ENCODE data around the gene LUM. TPM values are rescaled to one million over a fixed set of nuclear protein-coding genes. Genes with fewer than 3 reads are reported as not detected.

The LUM gene
- total RNA-seq, 3 donors from 2014 or later (not counting 1 experiment from before 2014, with no cell fraction given) = not detected

GRCh38 chr12:91133871-91134270, 22.6 kb upstream of the LUM start:
- peaks cover 5 to 9% of the 10 kb centered on the region in 2 donors for H3K9me3 Mint-ChIP-seq
- Histone ChIP-seq H3K4me3 (ENCODE audit: low read length) (no peak overlapping the region), H3K4me1 (ENCODE audit: control insufficient read depth, insufficient read depth, low read length) (no peaks in the 10 kb centered on the region), H3K27me3 (ENCODE audit: control insufficient read depth, insufficient read depth, low read length) (no peaks in the 10 kb centered on the region), H3K27ac (ENCODE audit: low read length) (no peak overlapping the region), H3K9me3 (ENCODE audit: control insufficient read depth, insufficient read depth, low read length) (no peaks in the 10 kb centered on the region), H3K36me3 (ENCODE audit: control insufficient read depth, insufficient read depth, low read length) (no peaks in the 10 kb centered on the region)
- H3K4me1 Mint-ChIP-seq = no peaks in the 10 kb centered on the region
- H3K27ac Mint-ChIP-seq = no peak overlapping the region
- no peaks in the 10 kb centered on the region for H3K36me3 Mint-ChIP-seq
- no peak for TF ChIP-seq CTCF (IDR thresholded peaks at IDR 0.05)
- H3K27me3 Mint-ChIP-seq (ENCODE audit: low read depth in 2 of 2) = no peaks in the 10 kb centered on the region
- ATAC-seq = no peak
- no peak overlapping the region for H3K4me3 Mint-ChIP-seq
- no CpG with 5 or more reads among the region's 1 CpG for WGBS (ENCODE audit: insufficient coverage)
- intact Hi-C loops (cut with micrococcal nuclease) = no loop called here
- DNase-seq = no peak

- ATAC-seq = no peak
- Histone ChIP-seq H3K4me3 (ENCODE audit: low read length) (no peak overlapping the region), H3K36me3 (ENCODE audit: control insufficient read depth, insufficient read depth, low read length) (no peaks in the 10 kb centered on the region), H3K27me3 (ENCODE audit: control insufficient read depth, insufficient read depth, low read length) (no peaks in the 10 kb centered on the region), H3K4me1 (ENCODE audit: control insufficient read depth, insufficient read depth, low read length) (no peaks in the 10 kb centered on the region), H3K27ac (ENCODE audit: low read length) (no peak overlapping the region), H3K9me3 (ENCODE audit: control insufficient read depth, insufficient read depth, low read length) (no peaks in the 10 kb centered on the region)
- no peaks in the 10 kb centered on the region for H3K27me3 Mint-ChIP-seq (ENCODE audit: low read depth in 2 of 2)
- WGBS (ENCODE audit: insufficient coverage) = 80% methylated on average over 2 of the region's 2 CpGs
- H3K36me3 Mint-ChIP-seq = no peaks in the 10 kb centered on the region
- H3K4me1 Mint-ChIP-seq = no peaks in the 10 kb centered on the region
- intact Hi-C loops (cut with micrococcal nuclease) = no loop called here
- H3K4me3 Mint-ChIP-seq = no peak overlapping the region
- no peak overlapping the region for H3K27ac Mint-ChIP-seq
- no peak for DNase-seq
- TF ChIP-seq CTCF (IDR thresholded peaks at IDR 0.05) = no peak
- H3K9me3 Mint-ChIP-seq = peaks cover 7 to 9% of the 10 kb centered on the region in 2 donors
Observed at GRCh38 chr12:91129662-91130362, 18.5 kb upstream of the LUM start.

DNA sequence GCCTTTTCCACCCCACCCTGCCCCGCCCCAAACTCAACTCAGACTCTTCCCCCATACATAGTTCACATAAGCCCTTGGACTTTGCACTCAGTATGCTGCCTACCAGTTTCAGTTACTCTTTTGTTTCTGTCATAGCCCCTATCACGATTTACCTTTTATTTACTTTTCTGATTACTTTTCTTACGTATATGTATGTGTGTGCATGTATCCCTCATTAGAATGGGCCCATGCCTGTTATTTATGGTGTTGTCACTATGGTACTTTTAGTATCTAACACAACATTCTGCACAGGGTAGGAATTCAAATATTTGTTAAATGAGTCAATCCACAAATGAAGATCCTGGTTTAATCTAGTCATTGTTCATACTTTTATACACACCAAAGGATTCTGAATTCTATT, 16.5 kb upstream of the LUM start:
- H3K4me3 Mint-ChIP-seq = no peak overlapping the region
- no peaks in the 10 kb centered on the region for H3K9me3 ChIP-seq (ENCODE audit: control insufficient read depth, insufficient read depth, low read length)
- H3K36me3 ChIP-seq (ENCODE audit: control insufficient read depth, insufficient read depth, low read length) = no peaks in the 10 kb centered on the region
- no peak overlapping the region for H3K4me3 ChIP-seq (ENCODE audit: low read length)
- no peaks in the 10 kb centered on the region for H3K4me1 ChIP-seq (ENCODE audit: control insufficient read depth, insufficient read depth, low read length)
- H3K27ac Mint-ChIP-seq = no peak overlapping the region
- no peaks in the 10 kb centered on the region for H3K4me1 Mint-ChIP-seq
- ATAC-seq = no peak
- no peaks in the 10 kb centered on the region for H3K27me3 Mint-ChIP-seq (ENCODE audit: low read depth in 2 of 2)
- no peak for TF ChIP-seq CTCF (IDR thresholded peaks at IDR 0.05)
- no peak overlapping the region for H3K27ac ChIP-seq (ENCODE audit: low read length)
- no peaks in the 10 kb centered on the region for H3K36me3 Mint-ChIP-seq
- no peaks in the 10 kb centered on the region for H3K27me3 ChIP-seq (ENCODE audit: control insufficient read depth, insufficient read depth, low read length)
- DNase-seq = no peak
- intact Hi-C loops (cut with micrococcal nuclease) = no loop called here
- H3K9me3 Mint-ChIP-seq = peaks cover 7 to 9% of the 10 kb centered on the region in 2 donors
- 73% methylated on average over 1 of the region's 3 CpGs for WGBS (ENCODE audit: insufficient coverage)

GRCh38 chr12:91127306-91127705, 16.0 kb upstream of the LUM start:
- DNase-seq (no peak), ATAC-seq (no peak)
- Histone ChIP-seq H3K9me3 (ENCODE audit: control insufficient read depth, insufficient read depth, low read length) (no peaks in the 10 kb centered on the region), H3K27me3 (ENCODE audit: control insufficient read depth, insufficient read depth, low read length) (no peaks in the 10 kb centered on the region), H3K27ac (ENCODE audit: low read length) (no peak overlapping the region), H3K4me1 (ENCODE audit: control insufficient read depth, insufficient read depth, low read length) (no peaks in the 10 kb centered on the region), H3K36me3 (ENCODE audit: control insufficient read depth, insufficient read depth, low read length) (no peaks in the 10 kb centered on the region), H3K4me3 (ENCODE audit: low read length) (no peak overlapping the region)
- WGBS (ENCODE audit: insufficient coverage) = 86% methylated on average over 1 of the region's 2 CpGs
- no peak for TF ChIP-seq CTCF (IDR thresholded peaks at IDR 0.05)
- intact Hi-C loops (cut with micrococcal nuclease) = no loop called here
- no peaks in the 10 kb centered on the region for H3K27me3 Mint-ChIP-seq (ENCODE audit: low read depth in 2 of 2)
- peaks cover 7 to 9% of the 10 kb centered on the region in 2 donors for H3K9me3 Mint-ChIP-seq
- no peaks in the 10 kb centered on the region for H3K4me1 Mint-ChIP-seq
- no peak overlapping the region for H3K27ac Mint-ChIP-seq
- no peak overlapping the region for H3K4me3 Mint-ChIP-seq
- no peaks in the 10 kb centered on the region for H3K36me3 Mint-ChIP-seq
